ENCODE results near the gene COPE.

Gene COPE

DNA sequence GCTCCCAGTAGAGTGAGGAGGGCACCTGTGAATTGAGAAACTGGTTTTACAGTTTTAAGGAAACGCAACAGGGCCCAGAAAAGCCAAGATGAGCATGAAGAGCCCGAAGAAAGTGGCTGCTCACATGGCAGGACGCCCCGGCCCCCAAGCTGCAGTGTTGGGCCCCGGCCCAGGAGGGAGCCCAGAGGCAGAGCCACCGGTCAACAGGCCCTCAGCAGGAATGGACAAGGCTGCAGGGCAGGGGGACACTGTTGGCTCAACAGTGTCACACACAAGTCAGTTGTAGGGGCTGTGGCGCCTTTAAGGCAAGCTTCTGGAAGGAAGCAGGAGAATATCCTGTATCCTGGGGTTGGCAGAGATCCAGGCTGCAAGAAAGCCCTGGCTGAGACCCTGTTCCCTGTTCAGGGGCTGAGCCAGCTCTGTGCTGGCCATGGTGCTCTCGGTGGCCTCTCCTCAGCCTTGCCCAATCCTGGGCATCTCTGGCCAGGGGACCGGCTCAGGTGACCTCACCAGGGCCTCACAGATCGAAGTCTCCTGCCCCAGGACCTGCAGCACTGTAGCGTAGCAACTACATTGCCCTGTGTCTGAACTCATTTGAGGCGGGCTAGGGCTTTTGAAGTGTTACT is 59.4 kb downstream of the COPE start:
- TF ChIP-seq, protein P1, sequence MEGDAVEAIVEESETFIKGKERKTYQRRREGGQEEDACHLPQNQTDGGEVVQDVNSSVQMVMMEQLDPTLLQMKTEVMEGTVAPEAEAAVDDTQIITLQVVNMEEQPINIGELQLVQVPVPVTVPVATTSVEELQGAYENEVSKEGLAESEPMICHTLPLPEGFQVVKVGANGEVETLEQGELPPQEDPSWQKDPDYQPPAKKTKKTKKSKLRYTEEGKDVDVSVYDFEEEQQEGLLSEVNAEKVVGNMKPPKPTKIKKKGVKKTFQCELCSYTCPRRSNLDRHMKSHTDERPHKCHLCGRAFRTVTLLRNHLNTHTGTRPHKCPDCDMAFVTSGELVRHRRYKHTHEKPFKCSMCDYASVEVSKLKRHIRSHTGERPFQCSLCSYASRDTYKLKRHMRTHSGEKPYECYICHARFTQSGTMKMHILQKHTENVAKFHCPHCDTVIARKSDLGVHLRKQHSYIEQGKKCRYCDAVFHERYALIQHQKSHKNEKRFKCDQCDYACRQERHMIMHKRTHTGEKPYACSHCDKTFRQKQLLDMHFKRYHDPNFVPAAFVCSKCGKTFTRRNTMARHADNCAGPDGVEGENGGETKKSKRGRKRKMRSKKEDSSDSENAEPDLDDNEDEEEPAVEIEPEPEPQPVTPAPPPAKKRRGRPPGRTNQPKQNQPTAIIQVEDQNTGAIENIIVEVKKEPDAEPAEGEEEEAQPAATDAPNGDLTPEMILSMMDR (IDR thresholded peaks at IDR 0.05; ENCODE audit: low read depth, low read length, missing control alignments), result no peak
- in situ Hi-C loops (cut with HindIII; ENCODE audit: low sequenced_read_pairs), result loop anchor here (25.0 kb wide), 1 partner anchor 372 kb away; no protein-coding TSS in a partner anchor
- no peak for DNase-seq (ENCODE audit: low read depth)
- H3K4me3 ChIP-seq (ENCODE audit: low read depth, low read length), result no peak overlapping the region

DNA sequence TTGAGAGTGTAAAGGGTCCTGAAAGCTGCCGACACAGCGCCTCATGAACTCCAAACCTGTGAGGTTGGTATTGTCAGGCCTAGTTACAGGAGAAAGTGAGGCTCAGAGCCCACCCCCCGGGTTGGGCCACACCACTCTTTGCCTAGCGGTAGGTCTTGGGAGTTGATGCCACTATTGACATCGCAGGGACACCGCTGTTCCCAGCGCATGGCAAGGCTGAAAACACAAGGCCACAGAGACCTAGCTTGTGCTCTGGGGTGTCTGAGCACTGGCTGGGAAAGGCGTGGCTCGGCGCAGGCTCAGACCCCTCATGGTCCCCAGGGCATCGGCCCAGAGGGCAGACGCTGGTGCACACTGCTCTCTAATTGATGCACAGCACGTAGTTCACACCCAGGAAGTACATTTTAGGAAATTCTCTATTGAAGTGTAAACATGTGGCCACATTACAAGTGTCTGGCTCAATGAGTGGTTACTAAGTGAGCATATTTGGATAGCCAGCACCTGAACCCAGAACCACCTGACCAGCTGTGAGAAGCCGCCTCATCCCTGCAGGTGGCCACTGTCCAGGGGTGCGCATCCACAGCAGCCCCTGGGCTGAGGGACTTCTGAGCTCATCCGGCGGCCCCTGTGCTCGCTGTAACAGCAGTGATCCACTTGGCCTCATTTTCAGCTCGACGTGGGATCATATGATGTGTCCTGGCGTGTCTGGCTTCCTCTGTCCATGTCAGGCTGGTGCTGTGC is 60.1 kb downstream of the COPE start:
- TF ChIP-seq, protein P1 (IDR thresholded peaks at IDR 0.05; ENCODE audit: low read depth, low read length, missing control alignments), result no peak
- no peak for DNase-seq (ENCODE audit: low read depth)
- in situ Hi-C loops (cut with HindIII; ENCODE audit: low sequenced_read_pairs), result loop anchor here (25.0 kb wide), 1 partner anchor 372 kb away; no protein-coding TSS in a partner anchor
- no peak overlapping the region for H3K4me3 ChIP-seq (ENCODE audit: low read depth, low read length)

DNA sequence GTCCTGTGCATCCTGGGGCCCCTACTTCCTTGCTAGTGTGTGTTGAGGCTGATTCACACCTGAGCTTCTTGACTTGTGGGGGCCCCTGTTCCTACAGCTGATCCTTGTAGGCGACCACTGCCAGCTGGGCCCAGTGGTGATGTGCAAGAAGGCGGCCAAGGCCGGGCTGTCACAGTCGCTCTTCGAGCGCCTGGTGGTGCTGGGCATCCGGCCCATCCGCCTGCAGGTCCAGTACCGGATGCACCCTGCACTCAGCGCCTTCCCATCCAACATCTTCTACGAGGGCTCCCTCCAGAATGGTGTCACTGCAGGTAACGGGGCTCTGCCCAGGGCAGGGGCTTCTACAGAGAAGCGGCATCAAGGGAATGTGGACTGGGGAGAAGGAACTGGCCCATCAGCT is 62.0 kb downstream of the COPE start:
- TF ChIP-seq, protein P1 (IDR thresholded peaks at IDR 0.05; ENCODE audit: low read depth, low read length, missing control alignments), result no peak

DNA sequence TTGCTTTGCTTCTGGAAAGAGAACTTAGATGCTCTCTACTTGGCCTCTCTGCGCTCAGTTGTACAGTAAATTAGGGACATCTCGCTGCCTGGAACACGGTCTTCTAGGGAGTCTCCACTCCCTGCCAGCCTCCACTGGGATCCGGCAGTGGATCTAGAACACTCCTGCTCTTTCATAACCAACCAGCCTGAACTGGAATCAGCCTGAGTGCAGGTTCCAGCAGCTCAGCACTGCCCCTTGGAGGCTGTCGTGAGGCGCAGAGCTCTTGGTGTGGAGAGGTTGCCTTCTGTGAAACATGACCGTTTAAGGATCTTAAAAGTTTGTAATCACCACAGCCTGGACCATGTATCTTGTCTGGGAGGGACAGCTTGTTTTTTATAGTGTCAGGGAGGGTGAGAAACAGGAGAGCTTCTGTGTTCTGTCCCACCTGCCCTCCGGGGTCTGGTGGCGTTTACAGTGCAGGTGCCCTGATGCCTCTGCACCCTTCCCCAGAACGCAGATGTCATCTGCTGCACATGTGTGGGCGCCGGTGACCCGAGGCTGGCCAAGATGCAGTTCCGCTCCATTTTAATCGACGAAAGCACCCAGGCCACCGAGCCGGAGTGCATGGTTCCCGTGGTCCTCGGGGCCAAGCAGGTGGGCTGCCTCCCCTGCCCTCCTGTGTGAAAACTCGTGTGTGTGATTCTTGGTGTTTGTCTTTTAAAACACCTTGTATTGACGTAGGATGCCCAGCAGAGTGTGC is 62.6 kb downstream of the COPE start:
- in situ Hi-C loops (cut with HindIII; ENCODE audit: low sequenced_read_pairs), result loop anchor here (25.0 kb wide), 1 partner anchor 369 kb away; no protein-coding TSS in a partner anchor
- DNase-seq (ENCODE audit: low read depth), result no peak
- TF ChIP-seq, protein P1 (IDR thresholded peaks at IDR 0.05; ENCODE audit: low read depth, low read length, missing control alignments), result peak; percentile 40

More for the DNA sequence above, 62.0 kb downstream of the COPE start:
- no peak for DNase-seq (ENCODE audit: low read depth)
- no peak overlapping the region for H3K4me3 ChIP-seq (ENCODE audit: low read depth, low read length)
- in situ Hi-C loops (cut with HindIII; ENCODE audit: low sequenced_read_pairs), result loop anchor here (25.0 kb wide), 1 partner anchor 370 kb away; no protein-coding TSS in a partner anchor

DNA sequence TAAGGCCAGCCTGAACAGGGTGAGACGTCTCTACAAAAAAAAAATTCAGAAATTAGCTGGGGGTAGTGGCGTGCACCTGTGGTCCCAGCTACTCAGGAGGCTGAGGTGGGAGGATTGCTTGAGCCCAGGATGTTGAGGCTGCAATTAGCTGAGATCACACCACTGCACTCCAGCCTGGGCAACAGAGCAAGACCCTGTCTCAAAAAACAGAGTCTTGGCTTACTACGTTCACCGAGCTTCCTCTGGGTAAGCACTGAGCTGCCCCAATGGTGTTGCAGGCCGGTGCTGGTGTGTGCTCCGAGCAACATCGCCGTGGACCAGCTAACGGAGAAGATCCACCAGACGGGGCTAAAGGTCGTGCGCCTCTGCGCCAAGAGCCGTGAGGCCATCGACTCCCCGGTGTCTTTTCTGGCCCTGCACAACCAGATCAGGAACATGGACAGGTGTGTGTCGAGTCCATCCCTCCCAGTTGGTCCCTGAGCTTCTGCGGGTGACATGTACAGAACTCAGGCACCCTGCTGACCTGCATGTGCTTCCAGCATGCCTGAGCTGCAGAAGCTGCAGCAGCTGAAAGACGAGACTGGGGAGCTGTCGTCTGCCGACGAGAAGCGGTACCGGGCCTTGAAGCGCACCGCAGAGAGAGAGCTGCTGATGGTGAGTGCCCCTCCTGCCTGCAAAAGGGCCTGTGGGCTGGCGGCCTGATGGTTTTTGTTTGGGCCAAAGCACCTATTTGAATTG is 63.4 kb downstream of the COPE start:
- TF ChIP-seq, protein P1 (IDR thresholded peaks at IDR 0.05; ENCODE audit: low read depth, low read length, missing control alignments), result no peak
- in situ Hi-C loops (cut with HindIII; ENCODE audit: low sequenced_read_pairs), result loop anchor here (25.0 kb wide), 1 partner anchor 369 kb away; no protein-coding TSS in a partner anchor
- DNase-seq (ENCODE audit: low read depth), result no peak
- H3K4me3 ChIP-seq (ENCODE audit: low read depth, low read length), result no peak overlapping the region

More for the DNA sequence above, 62.6 kb downstream of the COPE start:
- no peak overlapping the region for H3K4me3 ChIP-seq (ENCODE audit: low read depth, low read length)

Data from astrocyte of the cerebellum (primary cell).